Sciatic nerve (tissue), 2 donors: Measurements from ENCODE around the gene ADAMTS6. TPM values are rescaled to one million over a fixed set of nuclear protein-coding genes. Genes with fewer than 3 reads are reported as not detected.
"Not testable (repeated sequence)": the region's sequence is repeated elsewhere in the genome, so short reads cannot be mapped to it uniquely, and the experiment has no call there.

Source experiments
- ATAC-seq: fragments of 200-7000 bp; cut with Tn5 transposase; one replicate; pipeline ENCODE4 v1.9.1; 2020; ENCODE audit warnings: mild to moderate bottlenecking, moderate library complexity
- DNase-seq: peaks from one replicate; pipeline ENCODE4 v3.0.0-alpha.2; 2020; ENCODE audit warnings: low spot score
- intact Hi-C: fragments of 100-400 bp; cut with DNase I; formaldehyde crosslinking; loops from one replicate; pipeline ENCODE4 v1.14.2; 2022
- total RNA-seq: library from RNA; stranded (reverse); fragmentation: NEBNext Ultra II Directional; extraction: Animal tissue kit (Norgen Biotek cat#: 25700); gene quantifications from one replicate; pipeline ENCODE4 v1.2.1, GENCODE V29; 2021
- donor health status: DM: no; HTN: no; CAD: no.
- donor health status: DM: no; HTN: no; CAD: no.

The ADAMTS6 gene
- total RNA-seq = 3.8 TPM

- peak; percentile 97 for ATAC-seq
- intact Hi-C loops = loop anchor here (10.0 kb wide), 1 partner anchor 667 kb away; no protein-coding TSS in a partner anchor
- peak; percentile 93 for DNase-seq
Measured at GRCh38 chr5:65481635-65482295, at the start of gene ADAMTS6. Gene ADAMTS6, minus strand, starts transcription at chr5:65481920. Its CDS starts 8,247 bp downstream, at chr5:65473673.

GRCh38 chr5:65530904-65531303, 49.2 kb upstream of the ADAMTS6 start:
- intact Hi-C loops = no loop called here
- DNase-seq (no peak), ATAC-seq (no peak)

DNA sequence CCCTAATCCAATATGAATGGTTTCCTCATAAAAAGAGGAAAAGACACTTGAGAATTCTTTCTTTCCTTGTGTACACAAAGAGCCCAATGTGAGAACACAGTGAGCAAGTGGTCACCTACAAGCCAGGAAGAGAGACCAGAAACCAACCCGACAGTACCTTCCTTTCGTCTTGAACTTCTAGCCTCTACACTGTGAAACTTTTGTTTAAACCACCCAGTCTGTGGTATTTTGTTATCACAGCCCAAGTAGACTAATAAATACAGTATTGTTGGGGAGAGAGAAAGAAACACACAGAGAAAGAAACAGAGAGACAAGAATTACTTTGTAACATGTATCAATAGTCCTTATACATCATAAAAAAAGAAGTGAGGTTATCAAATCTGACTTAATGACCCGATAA, 44.0 kb upstream of the ADAMTS6 start:
- intact Hi-C loops = no loop called here
- DNase-seq (no peak), ATAC-seq (no peak)

DNA sequence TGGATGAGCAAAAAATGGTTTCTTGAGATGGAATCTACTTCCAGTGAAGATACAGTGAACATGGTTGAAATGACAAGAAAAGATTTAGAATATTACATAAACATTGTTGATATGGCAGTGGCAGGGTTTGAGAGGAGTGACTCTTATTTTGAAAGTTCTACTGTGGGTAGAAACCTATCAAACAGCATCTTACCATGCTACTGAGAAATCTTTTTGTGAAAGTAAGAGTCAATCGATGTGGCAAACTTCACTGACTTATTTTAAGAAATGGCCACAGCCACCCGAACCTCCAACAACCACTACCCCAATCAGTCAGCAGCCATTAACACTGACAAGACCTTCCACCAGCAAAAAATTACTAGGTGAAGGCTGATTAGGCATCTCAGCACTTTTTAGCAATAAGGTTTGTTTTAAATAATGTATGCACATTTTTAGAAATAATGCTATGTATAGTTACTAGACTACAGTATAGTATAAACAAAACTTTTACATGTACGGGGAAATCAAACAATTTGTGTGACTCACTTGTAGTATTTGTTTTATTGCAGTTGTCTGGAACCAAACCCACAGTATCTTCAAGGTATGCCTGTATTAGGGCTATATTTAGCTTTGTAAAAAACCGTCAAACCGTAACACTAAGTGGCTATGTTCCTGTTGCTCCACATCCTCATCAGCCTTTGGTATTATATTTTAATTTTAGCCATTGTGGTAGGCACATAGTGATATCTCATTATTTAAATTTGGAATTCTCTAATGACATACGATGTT, 30.6 kb upstream of the ADAMTS6 start:
- ATAC-seq = no peak
- intact Hi-C loops = no loop called here

DNA sequence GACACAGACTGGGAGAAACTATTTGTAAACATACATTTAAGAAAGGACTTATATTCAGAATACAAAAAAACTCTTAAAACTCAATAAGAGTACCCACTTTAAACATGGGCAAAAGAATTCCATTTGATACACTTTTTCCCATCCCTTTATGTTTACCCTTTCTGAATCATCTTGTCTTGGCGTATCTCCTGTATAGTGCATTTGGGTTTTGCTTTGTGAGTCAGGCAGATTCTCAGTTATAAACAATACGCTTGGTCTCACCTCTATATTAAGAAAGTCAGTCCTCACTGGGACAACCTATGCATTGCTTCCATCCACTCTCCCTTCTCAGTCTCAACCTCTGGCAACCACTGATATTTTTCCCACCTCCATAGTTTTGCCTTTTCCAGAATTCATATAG, 27.3 kb upstream of the ADAMTS6 start:
- DNase-seq (no peak), ATAC-seq (no peak)
- intact Hi-C loops = no loop called here

More for the DNA sequence above, 30.6 kb upstream of the ADAMTS6 start:
- no peak for DNase-seq

DNA sequence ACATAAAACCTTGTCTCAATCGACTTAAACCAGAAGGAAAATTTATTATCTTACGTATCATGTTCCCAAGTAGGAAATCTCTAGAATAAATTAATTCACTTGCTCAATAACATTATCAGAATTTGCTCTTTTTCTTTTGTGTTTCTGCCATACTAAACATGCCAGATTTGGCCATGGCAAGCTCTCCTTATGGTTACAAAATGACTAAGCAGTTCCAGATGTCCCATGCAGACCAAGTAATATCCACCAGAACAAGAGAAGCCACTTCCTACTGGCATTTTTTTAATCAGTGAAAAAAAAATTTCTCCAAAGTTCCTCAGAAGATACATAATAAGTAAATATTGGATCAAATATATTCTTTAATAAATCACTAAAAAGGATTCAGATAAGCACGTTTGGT, 25.2 kb upstream of the ADAMTS6 start:
- intact Hi-C loops = no loop called here
- peak; percentile 62 for ATAC-seq
- DNase-seq = no peak

- ATAC-seq (no peak), DNase-seq (no peak)
- intact Hi-C loops = loop anchor here (10.0 kb wide), 1 partner anchor 674 kb away; no protein-coding TSS in a partner anchor
Measured at GRCh38 chr5:65489119-65489518, 7.4 kb upstream of the ADAMTS6 start.

- intact Hi-C loops = loop anchor here (10.0 kb wide), 1 partner anchor 673 kb away; no protein-coding TSS in a partner anchor
- not testable (repeated sequence) for ATAC-seq, DNase-seq
Measured at GRCh38 chr5:65488038-65488687, 6.4 kb upstream of the ADAMTS6 start.

DNA sequence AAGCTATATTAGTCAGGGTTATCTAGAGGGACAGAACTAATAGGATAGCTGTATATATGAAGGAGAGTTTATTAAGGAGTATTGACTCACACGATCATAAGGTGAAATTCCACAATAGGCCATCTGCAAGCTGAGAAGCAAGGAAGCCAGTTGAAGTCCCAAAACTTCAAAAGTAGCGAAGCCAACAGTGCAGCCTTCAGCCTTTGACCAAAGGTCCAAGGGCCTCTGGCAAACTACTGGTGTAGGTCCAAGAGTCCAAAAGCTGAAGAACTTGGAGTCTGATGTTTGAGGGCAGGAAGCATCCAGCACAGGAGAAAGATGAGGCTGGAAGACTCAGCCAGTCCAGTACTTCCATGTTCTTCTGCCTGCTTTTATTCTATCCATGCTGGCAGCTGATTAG, 5.1 kb upstream of the ADAMTS6 start:
- DNase-seq, ATAC-seq: not testable (repeated sequence)
- intact Hi-C loops = loop anchor here (10.0 kb wide), 1 partner anchor 672 kb away; no protein-coding TSS in a partner anchor

DNA sequence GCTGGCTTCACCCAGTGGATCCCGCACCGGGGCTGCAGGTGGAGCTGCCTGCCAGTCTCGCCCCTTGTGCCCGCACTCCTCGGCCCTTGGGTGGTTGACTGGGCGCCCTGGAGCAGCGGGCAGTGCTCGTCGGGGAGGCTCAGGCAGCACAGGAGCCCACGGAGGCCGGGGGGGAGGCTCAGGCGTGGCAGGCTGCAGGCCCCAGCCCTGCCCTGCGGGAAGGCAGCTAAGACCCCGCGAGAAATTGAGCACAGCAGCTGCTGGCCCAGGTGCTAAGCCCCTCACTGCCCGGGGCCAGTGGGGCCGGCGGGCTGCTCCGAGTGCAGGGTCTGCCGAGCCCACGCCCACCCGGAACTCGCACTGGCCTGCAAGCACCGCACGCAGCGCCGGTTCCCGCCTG, 3.7 kb upstream of the ADAMTS6 start:
- ATAC-seq (no peak), DNase-seq (no peak)
- intact Hi-C loops = loop anchor here (10.0 kb wide), 1 partner anchor 671 kb away; no protein-coding TSS in a partner anchor

- no peak for DNase-seq
- peak; percentile 77 for ATAC-seq
- intact Hi-C loops = loop anchor here (10.0 kb wide), 1 partner anchor 669 kb away; no protein-coding TSS in a partner anchor
Measured at GRCh38 chr5:65483546-65484346, 2.0 kb upstream of the ADAMTS6 start.

DNA sequence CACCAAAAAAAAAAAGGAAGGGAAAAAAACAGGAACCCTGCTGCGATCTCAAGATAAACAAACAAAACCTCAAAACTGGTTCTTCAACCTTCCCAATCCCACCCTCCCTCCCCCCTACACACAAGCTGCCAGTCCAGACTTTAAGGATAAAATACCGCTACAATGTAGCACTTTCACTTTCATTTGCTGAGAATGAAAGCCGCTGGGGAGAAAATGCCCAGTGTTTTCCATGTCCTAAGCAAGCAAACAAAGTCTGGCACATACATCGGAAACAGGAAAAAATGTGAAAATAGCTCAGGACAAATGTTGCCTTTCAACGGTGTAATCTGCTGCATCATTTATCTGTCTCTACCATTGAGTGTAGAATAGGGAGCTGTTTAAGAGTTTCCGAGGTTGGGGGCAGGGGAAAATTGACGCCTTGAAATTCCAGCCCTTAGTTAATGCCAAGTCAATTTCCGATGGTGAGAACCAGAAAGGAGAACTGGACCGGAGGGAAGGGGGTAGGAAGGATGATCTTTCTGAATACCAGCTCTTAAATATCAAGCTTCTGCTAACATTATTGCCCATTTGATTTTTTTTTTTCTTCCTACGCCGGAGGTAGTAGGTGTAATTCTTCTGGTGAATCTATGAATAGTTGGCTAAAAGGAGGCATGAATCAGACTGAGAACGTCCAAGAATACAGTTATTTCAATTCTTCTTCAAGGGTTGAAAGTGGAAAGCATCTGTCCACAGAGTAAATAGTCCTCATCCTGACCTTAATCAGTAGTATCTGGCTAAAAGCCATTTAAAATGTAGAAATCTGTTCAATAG, 1.2 kb upstream of the ADAMTS6 start:
- intact Hi-C loops = loop anchor here (10.0 kb wide), 1 partner anchor 668 kb away; no protein-coding TSS in a partner anchor
- DNase-seq (no peak), ATAC-seq (peak; percentile 45)

DNA sequence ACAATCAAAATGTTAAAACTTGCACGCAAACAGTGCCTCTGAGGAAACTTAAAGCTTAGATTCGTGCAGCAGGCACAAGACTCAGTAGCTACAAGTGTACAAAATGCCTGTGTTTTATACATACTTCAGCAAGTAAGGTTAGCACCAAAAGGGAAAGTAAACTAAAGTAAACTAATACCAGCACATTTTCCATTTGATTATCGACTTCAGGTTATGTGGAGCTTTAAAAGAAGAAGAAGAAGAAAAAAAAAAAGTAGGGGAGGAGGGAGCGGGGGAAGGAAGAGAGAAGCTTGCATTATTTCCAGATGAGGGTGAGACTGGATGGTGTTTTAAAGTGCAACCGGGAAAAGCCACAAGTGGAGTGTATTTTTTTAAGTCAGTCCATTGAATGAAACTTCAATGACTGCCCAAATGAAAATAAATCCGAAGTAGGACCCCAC, 596 bp upstream of the ADAMTS6 start:
- ATAC-seq (peak; percentile 25), DNase-seq (no peak)
- intact Hi-C loops = loop anchor here (10.0 kb wide), 1 partner anchor 668 kb away; no protein-coding TSS in a partner anchor

GRCh38 chr5:65481171-65481581, 544 bp downstream of the ADAMTS6 start:
- ATAC-seq (peak; percentile 1), DNase-seq (no peak)
- intact Hi-C loops = loop anchor here (10.0 kb wide), 1 partner anchor 666 kb away; no protein-coding TSS in a partner anchor

- ATAC-seq = peak; percentile 26
- intact Hi-C loops = loop anchor here (10.0 kb wide), 1 partner anchor 666 kb away; no protein-coding TSS in a partner anchor
- peak; percentile 83 for DNase-seq
Measured at GRCh38 chr5:65480306-65480865, 1.3 kb downstream of the ADAMTS6 start.

DNA sequence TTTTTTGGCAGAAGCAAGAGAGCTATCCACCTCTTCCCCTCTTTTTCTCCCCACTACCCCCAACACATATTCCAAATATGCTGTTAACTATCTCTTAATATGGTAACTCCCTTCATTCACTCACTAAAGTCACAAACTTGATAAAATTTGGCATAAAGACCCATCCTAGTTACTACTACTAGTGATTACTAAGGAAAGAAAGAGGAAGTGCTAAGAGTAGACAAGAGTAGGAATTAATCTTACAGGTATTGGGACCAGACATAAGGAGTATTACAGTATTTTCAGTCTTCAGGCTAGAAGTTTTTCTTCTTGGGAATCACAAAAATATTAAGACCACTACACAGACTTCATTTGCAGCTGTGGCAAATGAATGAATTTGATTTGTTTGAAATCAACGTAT, 2.2 kb downstream of the ADAMTS6 start:
- DNase-seq = no peak
- intact Hi-C loops = no loop called here
- ATAC-seq = no peak

GRCh38 chr5:65478336-65478735, 3.4 kb downstream of the ADAMTS6 start:
- no peak for ATAC-seq
- no peak for DNase-seq
- intact Hi-C loops = no loop called here
